Hippocampal formation (tissue), 2 donors: ENCODE results near the gene VEGFC.

ENCODE experiments used
- DNase-seq, 2 donors: peaks; one replicate each; lab custom pipeline; 2025; lab: John Stamatoyannopoulos, UW

VEGFC gene

DNA sequence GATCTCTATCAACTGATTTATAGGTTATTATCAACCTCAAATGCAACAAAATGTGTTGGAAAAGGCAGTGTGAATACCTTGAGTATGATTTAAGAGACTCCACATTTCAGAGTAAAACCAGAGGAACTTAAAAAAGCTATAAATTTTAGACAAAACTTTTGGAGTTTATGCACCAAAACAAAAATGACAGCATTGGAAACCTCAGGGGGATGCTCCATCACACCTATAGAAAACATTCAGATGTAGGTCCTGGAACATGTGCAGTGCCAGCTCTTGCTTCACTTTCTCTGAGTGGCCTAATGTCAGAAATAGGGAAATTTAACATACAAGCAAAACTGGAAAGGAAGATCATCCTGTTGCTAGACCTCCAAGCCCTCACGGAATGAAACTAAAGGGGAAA, 5.8 kb upstream of the VEGFC start:
- DNase-seq, result no peak

DNA sequence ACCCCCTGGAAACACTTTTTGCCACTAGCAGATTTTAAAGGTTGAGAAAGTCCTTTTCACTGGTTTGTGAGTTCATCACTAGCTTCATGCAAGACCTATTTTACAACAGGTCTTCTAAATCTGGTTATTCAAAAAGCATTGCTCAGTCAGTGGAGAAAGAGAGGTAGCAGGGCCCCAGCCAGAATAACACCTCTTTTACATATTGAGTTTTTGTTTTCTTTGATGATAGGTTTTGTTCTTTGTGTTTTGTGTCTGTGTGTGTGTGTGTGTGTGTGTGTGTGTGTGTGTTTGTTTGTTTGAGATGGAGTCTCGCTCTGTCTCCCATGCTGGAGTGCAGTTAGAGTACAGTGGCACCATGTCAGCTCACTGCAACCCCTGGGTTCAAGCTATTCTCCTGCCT, 2.7 kb upstream of the VEGFC start:
- no peak for DNase-seq

DNA sequence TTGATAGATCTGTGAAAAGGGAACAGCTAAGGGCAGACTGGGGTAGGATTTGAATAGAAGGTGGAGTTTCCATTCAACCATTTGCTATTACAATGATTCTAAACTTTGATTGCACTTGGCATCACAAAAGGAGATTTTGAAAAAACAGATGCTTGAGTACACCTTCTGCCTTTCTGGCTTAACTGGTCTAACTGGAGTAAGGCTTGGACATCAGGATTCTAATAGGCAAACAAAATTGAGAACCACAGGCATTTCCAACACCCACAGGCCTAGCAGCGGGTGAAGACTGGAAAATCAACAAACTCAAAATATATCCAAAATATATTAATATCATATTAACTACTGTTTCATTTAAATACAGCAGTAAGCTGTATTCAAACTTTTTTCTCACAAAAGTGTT, 1.9 kb upstream of the VEGFC start:
- DNase-seq, result no peak

DNA sequence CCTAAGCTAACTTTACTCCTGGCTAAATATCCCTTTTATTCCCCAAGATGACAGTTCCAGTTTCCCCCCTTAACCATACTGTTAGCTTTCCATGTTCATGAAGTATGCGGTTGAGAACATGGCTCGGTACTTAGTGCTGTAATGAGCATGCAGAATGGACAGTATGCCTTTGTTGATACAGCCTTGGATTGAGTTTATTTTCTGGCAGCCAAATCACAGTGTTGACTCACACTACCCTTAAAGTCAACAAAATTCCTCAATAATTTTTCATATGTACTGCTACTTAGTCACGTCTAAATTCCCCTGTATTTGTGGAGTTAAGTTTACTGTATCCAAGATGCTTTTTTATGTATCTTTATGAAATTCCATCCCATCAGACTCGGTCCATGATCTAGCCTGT, 1.4 kb upstream of the VEGFC start:
- no peak for DNase-seq

DNA sequence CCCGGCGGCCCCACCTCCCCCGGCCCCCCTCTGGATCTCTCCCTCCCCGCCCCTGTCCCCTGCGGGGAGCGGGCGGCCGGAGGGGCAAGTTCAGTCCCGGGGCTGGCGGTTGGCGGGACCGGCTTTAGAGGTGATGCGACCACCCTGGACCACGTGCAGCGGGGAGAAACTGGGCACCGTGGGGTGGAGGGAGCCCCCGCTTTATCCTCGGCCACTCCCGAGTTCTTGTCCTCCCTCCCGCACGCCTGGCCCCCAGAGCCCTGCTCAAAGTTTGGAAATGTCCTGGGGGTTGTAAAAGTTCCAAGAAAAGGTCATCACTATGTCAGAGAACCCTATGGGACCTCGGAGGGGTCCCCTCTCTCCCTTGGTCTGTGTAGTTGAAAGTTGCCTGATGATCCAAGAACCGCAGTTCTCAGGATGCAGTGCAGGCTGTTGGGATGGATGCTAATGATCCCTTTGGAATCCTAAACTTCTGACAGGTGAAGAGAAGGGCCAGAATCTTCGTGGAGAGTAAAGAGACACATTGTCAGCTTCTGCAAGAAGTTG, 411 bp upstream of the VEGFC start:
- DNase-seq, result no peak

DNA sequence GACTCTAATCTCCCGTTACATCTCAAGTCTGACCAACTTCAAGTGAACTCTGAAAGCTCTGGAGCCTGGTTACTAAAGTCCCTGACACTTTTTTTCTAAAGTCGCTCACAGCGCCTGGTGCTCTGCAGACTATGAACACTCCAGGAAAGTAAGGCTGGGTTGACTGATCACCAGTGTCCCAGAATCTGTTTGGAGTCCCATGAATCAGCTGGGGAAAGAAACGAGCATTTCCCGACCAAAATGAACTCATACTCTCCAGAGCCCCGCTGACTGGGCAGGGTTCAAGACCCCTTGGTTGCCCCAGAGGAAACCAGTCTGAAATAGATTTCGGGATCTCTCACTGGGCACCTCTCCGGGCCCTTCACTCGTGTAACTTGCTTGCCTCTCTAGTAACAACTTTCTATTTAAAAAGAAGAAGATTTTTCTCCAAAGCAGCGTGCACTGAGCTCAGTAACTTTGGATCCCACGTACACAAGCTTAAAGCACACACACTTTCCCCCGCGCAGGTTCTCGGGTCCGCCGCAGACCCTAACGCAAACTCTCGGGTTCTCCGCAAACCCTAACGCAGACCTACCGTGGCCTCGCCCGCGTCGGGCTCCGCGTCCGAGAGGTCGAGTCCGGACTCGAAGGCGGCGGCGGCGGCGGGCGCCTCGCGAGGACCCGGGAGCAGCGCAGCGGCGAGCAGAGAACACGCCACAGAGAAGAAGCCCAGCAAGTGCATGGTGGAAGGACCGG, 964 bp downstream of the VEGFC start:
- no peak for DNase-seq

DNA sequence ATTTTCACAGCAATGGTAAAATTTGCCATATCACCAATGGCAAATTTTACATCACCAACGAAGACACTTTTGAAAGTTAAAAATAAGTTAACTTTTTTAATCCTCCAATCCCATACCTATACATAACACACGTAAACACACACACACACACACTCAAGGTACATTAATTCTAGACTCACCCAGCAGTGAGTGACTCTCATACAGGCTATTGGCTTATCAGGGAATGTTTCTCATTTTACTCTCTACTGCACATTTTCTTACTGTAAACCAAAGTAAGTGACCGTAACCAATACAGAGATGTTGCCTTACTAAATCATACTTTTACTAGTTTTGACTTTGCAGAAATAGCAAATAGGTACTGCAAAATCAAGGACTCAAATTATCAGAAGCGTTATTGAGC, 2.3 kb downstream of the VEGFC start:
- no peak for DNase-seq

DNA sequence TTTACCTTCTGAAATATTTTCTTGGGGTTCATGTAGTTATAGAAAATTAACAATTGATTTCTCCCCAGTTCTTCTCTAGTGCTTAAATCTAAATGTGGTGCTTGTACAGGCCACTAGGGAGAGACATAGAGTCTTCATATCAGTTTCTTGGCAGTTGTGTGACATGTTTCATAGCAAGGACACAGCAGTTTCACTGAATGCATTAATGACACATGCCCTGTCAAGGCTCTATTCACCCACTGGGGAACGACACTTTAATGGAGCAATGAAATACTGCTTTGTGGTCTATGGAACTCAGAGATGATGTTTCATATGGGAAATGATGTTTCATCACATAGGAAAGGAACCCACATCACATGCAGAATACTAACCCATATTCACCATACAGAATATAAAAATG, 2.8 kb downstream of the VEGFC start:
- peak in 1 of 2 donors; percentile 41 for DNase-seq

DNA sequence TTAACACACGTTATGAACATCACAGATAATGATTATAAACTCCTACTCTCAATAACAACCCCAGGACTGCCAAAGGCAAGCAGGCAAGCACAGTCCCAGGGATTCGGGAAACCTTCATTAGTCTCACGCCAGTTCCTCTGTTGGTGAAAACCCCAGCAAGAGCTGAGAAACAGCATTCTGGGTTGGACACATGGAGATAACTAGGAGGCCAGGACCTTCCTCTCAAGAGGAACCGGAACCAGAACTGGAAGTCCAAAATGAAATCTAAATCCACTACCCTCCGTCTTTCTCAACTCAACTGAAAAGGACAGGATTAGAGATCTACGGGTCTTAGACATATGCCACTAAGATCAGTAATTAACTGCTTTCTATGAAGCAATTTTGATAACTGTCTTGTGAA, 3.8 kb downstream of the VEGFC start:
- no peak for DNase-seq

DNA sequence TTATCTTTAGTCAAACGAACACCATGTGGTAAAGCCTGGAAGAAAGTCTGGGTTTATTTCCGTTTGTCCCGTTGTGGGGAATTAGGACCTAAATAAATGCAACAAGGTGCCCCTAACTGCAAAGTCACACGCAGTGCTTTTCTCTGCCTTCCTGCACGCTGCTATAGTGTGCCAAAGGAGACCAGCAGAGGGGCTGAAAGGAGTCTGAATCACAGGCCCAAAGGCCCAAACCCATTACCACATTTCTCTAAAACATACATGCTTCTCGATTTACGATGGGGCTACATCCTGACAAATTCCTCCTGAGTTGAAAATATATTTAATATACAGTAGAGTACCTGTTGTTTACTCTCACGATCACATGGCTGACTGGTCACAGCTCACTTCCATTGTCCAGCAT, 4.5 kb downstream of the VEGFC start:
- no peak for DNase-seq

DNA sequence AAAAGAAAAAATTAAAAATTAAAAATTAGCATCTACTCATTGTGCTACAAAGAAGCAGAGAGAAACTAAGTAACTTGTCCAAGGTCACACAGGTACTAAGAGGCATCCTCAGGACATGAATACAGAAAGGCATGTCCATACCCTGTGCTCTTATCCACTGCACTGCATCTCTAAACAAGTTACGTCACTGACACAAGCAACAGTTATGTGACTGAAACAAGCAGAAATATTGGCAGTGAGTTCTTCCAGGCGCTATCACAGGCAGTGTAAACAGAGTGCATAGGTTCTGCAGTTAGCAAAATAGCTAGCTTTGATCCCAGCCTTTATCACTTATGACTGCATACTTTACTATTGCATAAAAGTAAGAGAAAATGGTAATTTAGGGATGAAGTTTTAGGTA, 7.9 kb downstream of the VEGFC start:
- no peak for DNase-seq

DNA sequence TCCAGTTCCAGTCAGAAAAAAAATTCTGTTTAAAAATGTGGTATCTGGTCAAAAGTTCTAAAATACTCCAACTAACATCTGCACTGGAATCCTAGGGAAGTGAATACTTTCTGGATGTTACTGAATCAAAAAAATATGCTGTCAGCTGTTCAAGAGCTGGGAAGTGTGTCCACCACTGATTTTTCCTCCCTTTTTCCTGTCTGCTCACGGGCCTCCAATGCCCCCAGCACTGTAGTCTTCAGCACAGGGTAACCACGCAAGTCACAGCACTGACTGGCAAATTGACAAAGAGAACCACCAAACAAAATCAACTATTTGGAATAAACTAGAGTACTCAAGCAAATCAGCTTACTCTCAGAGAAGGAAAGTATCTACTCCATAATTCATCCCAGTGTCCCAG, 9.9 kb downstream of the VEGFC start:
- DNase-seq, result no peak

DNA sequence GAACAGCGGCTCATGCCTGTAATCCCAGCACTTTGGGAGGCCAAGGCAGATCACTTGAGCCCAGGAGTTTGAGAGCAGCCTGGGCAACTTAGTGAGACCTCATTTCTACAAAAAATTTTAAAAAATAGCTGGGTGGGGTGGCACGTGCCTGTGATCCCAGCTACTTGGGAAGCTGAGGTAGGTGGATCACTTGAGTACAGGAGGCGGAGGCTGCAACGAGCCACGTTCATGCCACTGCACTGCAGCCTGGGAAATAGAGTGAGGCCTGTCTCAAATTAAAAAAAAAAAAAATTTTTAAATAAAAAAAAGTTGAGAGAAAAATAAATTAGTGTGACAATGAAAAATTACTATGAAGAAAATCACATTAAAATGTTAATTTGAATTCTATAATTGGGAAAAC, 10.5 kb downstream of the VEGFC start:
- DNase-seq, result no peak

DNA sequence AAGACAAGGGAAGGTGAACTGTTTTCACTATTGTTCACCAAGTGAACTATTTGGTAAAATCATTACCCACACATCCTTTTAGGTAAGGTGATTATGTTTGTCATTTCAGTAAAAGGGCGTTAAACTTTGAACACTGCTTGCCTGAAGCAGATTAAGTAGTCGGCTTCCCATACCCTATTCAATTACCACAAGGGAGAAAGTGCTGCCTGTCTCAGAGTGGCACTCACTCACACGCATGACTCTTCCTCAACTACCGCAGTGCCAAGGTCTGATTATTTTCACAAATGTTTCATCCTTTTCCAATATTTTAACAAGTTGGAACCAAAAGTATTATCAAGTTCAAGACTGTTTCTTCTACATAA, 11.0 kb downstream of the VEGFC start:
- DNase-seq, result no peak

DNA sequence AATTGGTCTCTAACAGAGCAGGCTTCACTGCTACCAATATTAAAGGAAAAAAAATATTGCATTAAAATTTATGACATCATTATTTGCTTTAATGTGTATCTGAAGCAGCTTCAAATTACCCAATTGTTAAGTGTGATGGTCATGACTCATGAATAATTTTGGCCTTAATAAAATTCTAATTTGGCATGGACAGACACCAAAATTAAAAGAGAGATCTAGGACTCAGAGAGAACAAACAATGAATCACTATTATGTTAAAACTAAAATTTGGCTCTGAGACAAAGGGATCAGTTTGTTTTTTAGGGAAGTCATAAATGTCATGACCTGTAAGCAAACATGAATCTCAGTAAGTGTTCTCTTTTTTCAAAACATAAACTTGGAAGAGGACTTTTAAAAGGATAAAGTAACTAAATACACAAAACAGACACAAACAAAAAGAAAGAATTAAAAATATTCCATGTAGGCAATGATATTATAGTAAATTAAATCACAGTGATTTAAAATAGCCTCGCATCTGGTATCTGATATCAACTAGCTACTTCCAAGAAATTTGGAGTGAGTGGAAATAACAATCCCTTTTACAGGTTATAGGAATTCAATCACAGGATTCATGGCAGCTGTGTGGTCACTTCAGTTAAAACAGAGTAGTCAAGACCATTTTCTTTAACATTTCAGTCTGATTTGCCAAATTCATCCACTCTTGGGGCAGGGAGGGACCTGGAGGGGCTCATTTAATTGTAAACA, 11.6 kb downstream of the VEGFC start:
- no peak for DNase-seq

DNA sequence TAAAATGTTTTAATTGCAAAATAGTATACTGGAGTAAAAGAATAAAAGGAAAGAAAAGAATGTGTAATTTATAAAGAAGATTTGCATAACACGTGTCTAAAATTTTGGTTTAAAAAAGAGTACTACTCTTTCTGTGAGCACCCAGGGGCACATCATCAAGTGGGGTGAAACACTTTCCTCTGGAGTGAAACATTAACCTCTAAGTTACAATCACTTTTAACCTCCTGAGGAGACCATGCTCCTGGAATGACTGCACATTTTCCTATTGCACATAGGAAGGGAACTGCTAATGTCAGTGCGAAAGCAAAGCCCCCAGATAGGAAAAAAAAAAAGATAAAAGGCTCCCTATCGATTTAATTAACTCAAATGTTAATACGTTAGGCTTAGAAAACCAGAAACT, 13.3 kb downstream of the VEGFC start:
- no peak for DNase-seq

DNA sequence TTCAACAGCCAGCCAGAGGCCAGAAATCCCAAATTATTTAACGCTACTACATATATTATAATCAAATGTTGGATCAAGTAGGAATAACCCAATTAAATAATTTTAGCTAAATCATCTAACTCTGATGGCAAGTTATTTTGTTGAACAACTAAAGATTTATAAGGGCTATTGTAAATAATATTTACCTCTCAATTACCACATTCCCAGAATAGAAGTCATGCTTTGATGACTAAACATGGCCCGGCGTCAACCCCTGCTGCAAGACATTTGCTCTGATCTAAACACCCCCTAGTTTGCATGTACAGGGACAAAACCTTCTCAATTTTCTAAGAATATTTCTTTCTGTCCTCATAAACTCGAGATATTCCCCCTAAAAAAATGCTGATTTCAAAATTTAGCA, 14.2 kb downstream of the VEGFC start:
- DNase-seq, result no peak

DNA sequence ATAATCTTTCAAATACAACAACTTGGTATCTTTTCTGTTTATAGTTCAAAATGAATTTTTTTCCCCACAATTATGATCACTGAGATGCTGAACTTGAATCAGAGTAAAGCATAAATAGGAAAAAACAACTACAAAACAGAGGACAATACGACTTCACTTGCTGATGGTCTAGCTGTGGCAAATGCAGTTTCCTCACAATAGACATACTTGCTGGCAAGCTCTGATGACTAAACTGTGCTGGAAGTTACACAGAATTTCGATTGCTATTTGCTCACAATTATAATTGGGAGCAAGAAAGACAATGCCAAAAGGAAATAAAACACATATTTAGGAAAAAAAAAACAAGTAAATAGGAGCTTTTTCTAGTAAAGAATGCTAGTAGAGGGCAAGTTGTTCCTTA, 14.7 kb downstream of the VEGFC start:
- DNase-seq, result no peak

DNA sequence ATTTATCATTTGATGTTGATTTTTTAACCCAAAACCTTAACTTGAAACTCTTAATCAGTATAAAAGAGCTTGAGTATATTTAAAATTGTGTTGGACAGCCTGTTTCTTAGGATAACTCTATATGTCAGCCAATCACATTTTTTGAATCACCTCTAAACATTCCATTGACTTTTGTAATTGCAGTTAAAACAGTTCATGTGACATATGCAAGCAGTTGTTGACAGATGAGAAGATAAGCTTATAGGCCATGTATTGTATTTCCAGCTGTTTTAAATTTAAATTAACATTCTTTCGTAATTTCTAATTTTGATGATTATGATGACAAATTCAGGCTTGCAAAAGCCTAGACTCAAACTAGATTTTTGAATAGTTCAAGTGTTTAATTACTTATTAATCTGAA, 17.4 kb downstream of the VEGFC start:
- DNase-seq, result no peak

DNA sequence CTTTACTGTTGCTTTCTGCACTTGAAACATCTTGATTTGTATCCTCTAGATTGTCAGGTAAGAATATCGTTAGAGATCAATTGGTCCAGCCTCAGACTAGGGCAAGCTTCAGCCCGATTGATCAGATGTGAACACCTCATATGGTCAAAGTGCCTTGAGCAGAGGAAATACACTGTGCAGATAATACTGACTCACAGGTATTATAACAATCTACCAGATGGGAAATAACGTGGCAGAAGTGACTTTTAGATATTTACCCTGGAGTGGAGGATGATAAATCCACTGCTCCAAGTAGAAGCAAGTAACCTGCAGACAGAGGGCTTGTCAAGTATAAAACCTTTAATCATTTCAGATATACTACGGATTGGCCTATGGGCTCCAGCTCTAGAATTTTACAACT, 17.9 kb downstream of the VEGFC start:
- no peak for DNase-seq

DNA sequence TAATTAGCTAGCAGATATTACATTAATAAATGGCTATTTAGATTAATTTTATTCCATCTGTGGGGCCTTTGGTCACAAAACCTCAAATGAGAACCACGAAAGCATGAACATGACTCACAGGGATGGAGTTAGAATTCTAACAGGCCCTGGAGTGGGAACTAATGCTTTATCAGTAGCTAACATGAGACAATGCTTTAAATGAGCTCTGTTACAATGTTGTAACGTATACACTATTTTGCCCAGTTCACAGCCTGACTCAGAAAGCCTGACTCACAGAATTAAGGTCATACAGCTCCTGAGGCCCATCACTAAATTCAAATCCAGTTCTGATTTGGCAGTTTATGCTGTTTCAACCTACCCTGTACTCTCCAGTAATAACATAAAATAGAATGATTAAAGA, 23.2 kb downstream of the VEGFC start:
- DNase-seq, result no peak

DNA sequence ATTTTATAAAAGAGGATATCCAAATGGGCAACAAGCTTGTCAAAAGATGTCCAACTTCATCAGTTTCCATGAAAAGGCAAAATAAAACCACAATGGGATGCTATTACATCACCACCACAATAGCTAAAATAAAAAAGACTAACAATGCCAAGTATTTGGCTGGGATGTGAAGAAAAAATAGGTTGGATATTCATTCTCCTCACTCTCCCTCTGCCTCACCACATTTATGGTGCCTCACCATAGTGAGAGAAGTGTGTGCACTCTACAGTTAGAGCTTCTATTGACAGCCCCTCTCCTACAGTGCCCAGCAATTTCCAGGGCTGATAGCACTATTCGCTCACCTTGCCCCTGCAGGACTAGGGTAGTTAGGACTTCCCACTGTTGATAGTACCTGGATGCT, 25.5 kb downstream of the VEGFC start:
- DNase-seq, result no peak

DNA sequence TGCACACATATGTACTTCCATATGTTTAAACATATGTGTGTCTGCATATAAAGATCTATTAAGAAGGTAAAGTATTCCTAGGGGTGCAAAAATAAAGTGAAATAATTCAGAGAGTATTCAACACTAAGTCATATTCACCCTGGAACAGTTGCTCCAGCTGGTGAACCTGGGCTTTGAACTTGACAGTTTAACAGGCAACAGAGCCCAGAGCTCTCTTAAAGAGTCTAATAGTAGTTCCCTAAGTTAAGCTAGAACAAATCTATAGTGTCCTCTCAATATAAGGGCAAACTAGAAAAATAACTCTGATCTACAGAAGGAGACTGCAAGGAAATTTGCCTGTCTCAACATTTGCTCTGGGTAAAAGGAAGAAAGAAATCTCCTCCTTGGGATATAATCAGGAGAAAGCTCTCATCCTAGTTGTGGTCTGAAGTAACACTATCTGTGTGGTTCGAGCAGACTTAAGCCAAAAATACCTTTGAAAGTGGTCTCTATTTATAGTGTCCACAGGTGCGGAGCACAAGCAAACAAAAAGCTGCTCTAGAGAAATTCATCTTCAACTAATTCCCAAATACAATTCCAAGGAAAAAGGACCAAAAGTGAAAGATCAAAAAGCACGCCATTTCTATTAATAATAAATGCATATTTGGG, 29.9 kb downstream of the VEGFC start:
- DNase-seq, result no peak
